ENCODE measurements around the gene SLC35E1. TPM values are rescaled to one million over a fixed set of nuclear protein-coding genes. Genes with fewer than 3 reads are reported as not detected.

The SLC35E1 gene
- polyA plus RNA-seq, 1 donor (not counting 4 experiments of a cell fraction or from before 2014, with no cell fraction given), result 30.3 TPM

GRCh38 chr19:16535381-16535780 lies 36.8 kb downstream of the SLC35E1 start:
- H3K9ac ChIP-seq (ENCODE audit: control insufficient read depth, extremely low read depth, insufficient read depth, low read length), result no peak overlapping the region
- H4K20me1 ChIP-seq (ENCODE audit: control insufficient read depth, extremely low read depth, insufficient read depth, low read length), result peaks cover 23% of the 10 kb centered on the region
- FAIRE-seq (no peak), DNase-seq (ENCODE audit: low read depth, low spot score) (no peak)
- peaks cover 54% of the 10 kb centered on the region for H3K79me2 ChIP-seq (ENCODE audit: control insufficient read depth, insufficient read depth, low read length)
- H3K27ac ChIP-seq (ENCODE audit: control insufficient read depth, insufficient read depth, low read length), result no peak overlapping the region
- H3K36me3 ChIP-seq (ENCODE audit: control insufficient read depth in 2 of 2, extremely low read depth in 1 of 2, insufficient read depth in 2 of 2, low read length in 2 of 2), result peaks cover 54 to 58% of the 10 kb centered on the region in 2 experiments
- dilution Hi-C loops (cut with MboI; ENCODE audit: extremely low pct_ligation_motif_present, low sequenced_read_pairs), result no loop called here
- H3K9me1 ChIP-seq (ENCODE audit: control insufficient read depth, extremely low read depth, insufficient read depth, low read length), result no peaks in the 10 kb centered on the region
- H3K9me3 ChIP-seq (ENCODE audit: control insufficient read depth, low read depth, low read length), result no peaks in the 10 kb centered on the region
- no peak overlapping the region for H3K4me2 ChIP-seq (ENCODE audit: control insufficient read depth, extremely low read depth, insufficient read depth, low read depth, low read length)
- no peaks in the 10 kb centered on the region for H3K27me3 ChIP-seq (ENCODE audit: control insufficient read depth, extremely low read depth, insufficient read depth, low read length)
- no peak overlapping the region for H2AFZ ChIP-seq (ENCODE audit: control insufficient read depth, low read length)
- no peak overlapping the region for H3K4me3 ChIP-seq (ENCODE audit: control insufficient read depth in 2 of 3, extremely low read depth in 1 of 3, insufficient read depth in 2 of 3, low read depth in 1 of 3, low read length in 3 of 3)
- TF ChIP-seq EZH2 (IDR thresholded peaks at IDR 0.05; ENCODE audit: low read length) (no peak), CTCF (optimal IDR thresholded peaks at IDR 0.05 in 1 of 3, IDR thresholded peaks at IDR 0.05 in 1 of 3, conservative IDR thresholded peaks at IDR 0.05 in 1 of 3; ENCODE audit: extremely low read depth in 1 of 3, insufficient read depth in 2 of 3, low read length in 3 of 3) (no peak)
- no peaks in the 10 kb centered on the region for H3K4me1 ChIP-seq (ENCODE audit: control insufficient read depth, extremely low read depth, insufficient read depth, low read length)

- H3K4me2 ChIP-seq (ENCODE audit: control insufficient read depth, extremely low read depth, insufficient read depth, low read depth, low read length), result no peak overlapping the region
- FAIRE-seq (no peak), DNase-seq (ENCODE audit: low read depth, low spot score) (no peak)
- H3K9me3 ChIP-seq (ENCODE audit: control insufficient read depth, low read depth, low read length), result no peaks in the 10 kb centered on the region
- no peak overlapping the region for H3K9ac ChIP-seq (ENCODE audit: control insufficient read depth, extremely low read depth, insufficient read depth, low read length)
- no peak overlapping the region for H3K4me3 ChIP-seq (ENCODE audit: control insufficient read depth in 2 of 3, extremely low read depth in 1 of 3, insufficient read depth in 2 of 3, low read depth in 1 of 3, low read length in 3 of 3)
- H3K36me3 ChIP-seq (ENCODE audit: control insufficient read depth in 2 of 2, extremely low read depth in 1 of 2, insufficient read depth in 2 of 2, low read length in 2 of 2), result peaks cover 52 to 61% of the 10 kb centered on the region in 2 experiments
- peaks cover 31% of the 10 kb centered on the region for H3K79me2 ChIP-seq (ENCODE audit: control insufficient read depth, insufficient read depth, low read length)
- no peaks in the 10 kb centered on the region for H3K4me1 ChIP-seq (ENCODE audit: control insufficient read depth, extremely low read depth, insufficient read depth, low read length)
- dilution Hi-C loops (cut with MboI; ENCODE audit: extremely low pct_ligation_motif_present, low sequenced_read_pairs), result no loop called here
- no peaks in the 10 kb centered on the region for H3K27me3 ChIP-seq (ENCODE audit: control insufficient read depth, extremely low read depth, insufficient read depth, low read length)
- no peak overlapping the region for H3K27ac ChIP-seq (ENCODE audit: control insufficient read depth, insufficient read depth, low read length)
- TF ChIP-seq CTCF (optimal IDR thresholded peaks at IDR 0.05 in 1 of 3, IDR thresholded peaks at IDR 0.05 in 1 of 3, conservative IDR thresholded peaks at IDR 0.05 in 1 of 3; ENCODE audit: extremely low read depth in 1 of 3, insufficient read depth in 2 of 3, low read length in 3 of 3) (no peak), EZH2 (IDR thresholded peaks at IDR 0.05; ENCODE audit: low read length) (no peak)
- H3K9me1 ChIP-seq (ENCODE audit: control insufficient read depth, extremely low read depth, insufficient read depth, low read length), result no peaks in the 10 kb centered on the region
- peaks cover 10% of the 10 kb centered on the region for H4K20me1 ChIP-seq (ENCODE audit: control insufficient read depth, extremely low read depth, insufficient read depth, low read length)
- H2AFZ ChIP-seq (ENCODE audit: control insufficient read depth, low read length), result no peak overlapping the region
Observed at GRCh38 chr19:16532440-16533234, 39.6 kb downstream of the SLC35E1 start.

Data from keratinocyte (primary cell).